Suprapubic skin (tissue), 4 donors: ENCODE results near the gene RPGRIP1L. TPM values are rescaled to one million over a fixed set of nuclear protein-coding genes. Genes with fewer than 3 reads are reported as not detected.

Source experiments
- DNase-seq, 2 donors: peaks; one replicate each; pipeline ENCODE4 v3.0.0-alpha.2; 2019; ENCODE audit warnings: low spot score in 2 of 2
- H3K27ac ChIP-seq: fragments of 200-600 bp; sonication (generic); one replicate; pipeline ENCODE4 v1.5.1; 2019
- H3K27me3 ChIP-seq: fragments of 200-600 bp; sonication (generic); one replicate; pipeline ENCODE4 v1.5.1; 2019
- H3K36me3 ChIP-seq: fragments of 200-600 bp; sonication (generic); one replicate; pipeline ENCODE4 v1.5.1; 2019
- H3K4me1 ChIP-seq: fragments of 200-600 bp; sonication (generic); one replicate; pipeline ENCODE4 v1.5.1; 2019
- H3K4me3 ChIP-seq: fragments of 200-600 bp; sonication (generic); one replicate; pipeline ENCODE4 v1.5.1; 2019; ENCODE audit warnings: mild to moderate bottlenecking
- H3K9me3 ChIP-seq: fragments of 200-600 bp; sonication (generic); one replicate; pipeline ENCODE4 v1.5.1; 2019
- EP300 ChIP-seq: sonication (generic); formaldehyde crosslinking; IDR thresholded peaks from one replicate; pipeline ENCODE4 v1.6.1; 2017; ENCODE audit warnings: antibody characterized with exemption
- POLR2A ChIP-seq, 2 donors: fragments of 450-650 bp; IDR thresholded peaks; one replicate each; pipeline ENCODE4 v1.6.1; 2017; ENCODE audit warnings: antibody characterized with exemption in 2 of 2, mild to moderate bottlenecking in 2 of 2, moderate library complexity in 2 of 2
- POLR2AphosphoS5 ChIP-seq, 3 donors: sonication (generic); formaldehyde crosslinking; IDR thresholded peaks; one replicate each; pipeline ENCODE4 v1.6.1; 2017; ENCODE audit warnings: antibody characterized with exemption in 3 of 3
- WGBS: methylation state at CpG from one replicate; pipeline ENCODE4 v1.1.5; 2018; 5-methylcytosine and 5-hydroxymethylcytosine counted together
- total RNA-seq, 4 donors: library from RNA; depleted of rRNA; stranded (reverse); fragments of >200 nt; gene quantifications; one replicate each; pipeline ENCODE4 v1.1.0, GENCODE V29; 2016
- TF ChIP-seq, protein P1 (sequence below), 2 donors: fragments of 200-600 bp in 1 of 2; fragments of 450-650 bp in 1 of 2; sonication (generic) in 1 of 2; IDR thresholded peaks; one replicate each; pipeline ENCODE4 v1.5.1; 2016 to 2019; ENCODE audit warnings: antibody characterized with exemption in 2 of 2, mild to moderate bottlenecking in 1 of 2, moderate library complexity in 1 of 2

The RPGRIP1L gene
- total RNA-seq, 4 donors from 2014 or later: 2.4 to 7.2 (median 3.8) TPM

DNA sequence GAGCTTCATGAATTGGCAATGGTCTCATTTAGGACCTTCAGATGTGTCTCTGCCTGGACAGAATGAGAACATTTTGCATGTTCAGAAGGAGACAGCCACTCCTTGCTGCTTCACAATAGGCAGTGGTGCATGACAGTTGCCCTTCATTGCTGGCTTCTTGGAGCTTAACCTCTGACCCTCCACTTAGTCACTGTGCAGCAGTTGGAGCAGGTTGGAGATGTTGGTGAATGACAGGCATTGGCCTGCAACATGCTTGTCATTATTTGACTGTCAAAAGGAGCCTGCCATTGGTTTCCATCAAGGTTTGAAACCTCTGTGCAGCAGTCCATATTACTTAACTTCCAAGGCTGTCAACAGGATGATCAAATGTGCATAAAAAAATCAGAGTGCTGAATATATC is 23.0 kb upstream of the RPGRIP1L start:
- H3K9me3 ChIP-seq: no peaks in the 10 kb centered on the region
- DNase-seq: no peak
- no peak overlapping the region for H3K4me3 ChIP-seq
- no peaks in the 10 kb centered on the region for H3K36me3 ChIP-seq
- H3K27ac ChIP-seq: no peak overlapping the region
- TF ChIP-seq, protein P1, sequence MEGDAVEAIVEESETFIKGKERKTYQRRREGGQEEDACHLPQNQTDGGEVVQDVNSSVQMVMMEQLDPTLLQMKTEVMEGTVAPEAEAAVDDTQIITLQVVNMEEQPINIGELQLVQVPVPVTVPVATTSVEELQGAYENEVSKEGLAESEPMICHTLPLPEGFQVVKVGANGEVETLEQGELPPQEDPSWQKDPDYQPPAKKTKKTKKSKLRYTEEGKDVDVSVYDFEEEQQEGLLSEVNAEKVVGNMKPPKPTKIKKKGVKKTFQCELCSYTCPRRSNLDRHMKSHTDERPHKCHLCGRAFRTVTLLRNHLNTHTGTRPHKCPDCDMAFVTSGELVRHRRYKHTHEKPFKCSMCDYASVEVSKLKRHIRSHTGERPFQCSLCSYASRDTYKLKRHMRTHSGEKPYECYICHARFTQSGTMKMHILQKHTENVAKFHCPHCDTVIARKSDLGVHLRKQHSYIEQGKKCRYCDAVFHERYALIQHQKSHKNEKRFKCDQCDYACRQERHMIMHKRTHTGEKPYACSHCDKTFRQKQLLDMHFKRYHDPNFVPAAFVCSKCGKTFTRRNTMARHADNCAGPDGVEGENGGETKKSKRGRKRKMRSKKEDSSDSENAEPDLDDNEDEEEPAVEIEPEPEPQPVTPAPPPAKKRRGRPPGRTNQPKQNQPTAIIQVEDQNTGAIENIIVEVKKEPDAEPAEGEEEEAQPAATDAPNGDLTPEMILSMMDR (IDR thresholded peaks at IDR 0.05): no peak
- H3K4me1 ChIP-seq: peaks cover 3% of the 10 kb centered on the region
- H3K27me3 ChIP-seq: no peaks in the 10 kb centered on the region

DNA sequence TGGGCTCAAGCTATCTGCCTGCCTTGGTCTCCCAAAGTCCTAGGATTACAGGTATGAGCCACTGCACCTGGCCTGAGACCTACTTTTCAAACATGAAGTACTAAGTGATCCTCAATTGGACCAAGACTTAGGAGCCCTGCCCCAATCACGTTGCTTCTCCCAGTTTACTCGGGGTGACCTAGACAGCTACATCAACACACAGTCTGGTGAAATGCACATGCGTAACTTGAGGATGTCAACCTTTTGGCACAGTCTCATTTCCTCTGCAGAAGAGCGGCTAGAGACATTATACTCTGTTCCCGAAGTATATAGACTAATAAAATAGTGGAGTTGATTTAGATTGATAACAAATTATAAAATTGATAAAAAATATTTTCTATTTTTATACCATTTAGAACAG is 17.4 kb upstream of the RPGRIP1L start:
- 87% methylated on average over 5 of the region's 5 CpGs for WGBS
- Histone ChIP-seq H3K4me1 (peaks cover 19% of the 10 kb centered on the region), H3K9me3 (no peaks in the 10 kb centered on the region), H3K27me3 (no peaks in the 10 kb centered on the region), H3K36me3 (no peaks in the 10 kb centered on the region), H3K4me3 (no peak overlapping the region), H3K27ac (no peak overlapping the region)
- no peak for TF ChIP-seq POLR2A (IDR thresholded peaks at IDR 0.05)
- TF ChIP-seq POLR2AphosphoS5 (IDR thresholded peaks at IDR 0.05): no peak
- no peak for TF ChIP-seq EP300
- TF ChIP-seq, protein P1 (IDR thresholded peaks at IDR 0.05): no peak
- DNase-seq: no peak

- WGBS: 38% methylated on average over 3 of the region's 3 CpGs
- TF ChIP-seq EP300: no peak
- no peak for TF ChIP-seq POLR2A (IDR thresholded peaks at IDR 0.05)
- TF ChIP-seq POLR2AphosphoS5 (IDR thresholded peaks at IDR 0.05): no peak
- TF ChIP-seq, protein P1 (IDR thresholded peaks at IDR 0.05): no peak
- Histone ChIP-seq H3K4me1 (peaks cover 42% of the 10 kb centered on the region), H3K9me3 (no peaks in the 10 kb centered on the region), H3K27me3 (no peaks in the 10 kb centered on the region), H3K27ac (no peak overlapping the region), H3K36me3 (no peaks in the 10 kb centered on the region), H3K4me3 (no peak overlapping the region)
- DNase-seq: no peak
Measured at GRCh38 chr16:53717577-53717976, 13.9 kb upstream of the RPGRIP1L start.

DNA sequence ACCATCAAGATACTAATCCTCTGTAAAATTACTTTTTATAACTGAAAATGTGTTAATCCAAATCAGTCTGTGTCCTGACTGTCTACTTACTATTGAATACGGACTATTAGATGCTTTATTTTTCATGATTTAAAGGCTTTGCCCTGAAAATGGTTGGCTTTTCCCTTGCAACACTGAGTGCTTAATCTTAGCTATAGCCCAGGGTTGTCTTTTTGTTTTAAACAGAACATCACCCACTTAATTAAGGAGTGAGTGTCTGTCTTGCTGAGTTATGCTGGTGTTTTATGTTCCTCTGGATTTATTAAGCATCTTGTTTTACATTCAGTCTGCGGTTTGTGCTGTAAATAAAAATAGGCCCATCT is 11.3 kb upstream of the RPGRIP1L start:
- Histone ChIP-seq H3K4me3 (no peak overlapping the region), H3K27ac (no peak overlapping the region), H3K9me3 (no peaks in the 10 kb centered on the region), H3K27me3 (no peaks in the 10 kb centered on the region), H3K4me1 (peaks cover 42% of the 10 kb centered on the region), H3K36me3 (no peaks in the 10 kb centered on the region)
- 65% methylated on average over 2 of the region's 2 CpGs for WGBS
- TF ChIP-seq, protein P1 (IDR thresholded peaks at IDR 0.05): no peak
- TF ChIP-seq POLR2A (IDR thresholded peaks at IDR 0.05) (no peak), EP300 (no peak), POLR2AphosphoS5 (IDR thresholded peaks at IDR 0.05) (no peak)
- DNase-seq: no peak

GRCh38 chr16:53714205-53715022 is 10.8 kb upstream of the RPGRIP1L start:
- Histone ChIP-seq H3K9me3 (no peaks in the 10 kb centered on the region), H3K36me3 (no peaks in the 10 kb centered on the region), H3K4me3 (no peak overlapping the region), H3K27me3 (no peaks in the 10 kb centered on the region), H3K27ac (peak overlapping the region; percentile 45), H3K4me1 (peaks cover 38% of the 10 kb centered on the region)
- TF ChIP-seq, protein P1 (IDR thresholded peaks at IDR 0.05): no peak
- TF ChIP-seq EP300 (no peak), POLR2AphosphoS5 (IDR thresholded peaks at IDR 0.05) (no peak), POLR2A (IDR thresholded peaks at IDR 0.05) (no peak)
- 50% methylated on average over 7 of the region's 7 CpGs for WGBS
- peak in 1 of 2 donors; percentile 70 for DNase-seq
